Peyer's patch (tissue), 4 donors: ENCODE data around the gene CDC14B.

Experiments used
- CTCF ChIP-seq, 6 experiments: fragments of 450-650 bp in 4 of 6; fragments of 200-600 bp in 2 of 6; sonication (generic) in 1 of 6; IDR thresholded peaks; one replicate each; pipeline ENCODE4 v1.5.1; 2017 to 2019; ENCODE audit warnings: antibody characterized with exemption in 6 of 6, mild to moderate bottlenecking in 3 of 6, moderate library complexity in 1 of 6
- POLR2A ChIP-seq, 2 donors: fragments of 450-650 bp; IDR thresholded peaks; one replicate each; pipeline ENCODE4 v1.5.1; 2017; ENCODE audit warnings: antibody characterized with exemption in 2 of 2, mild to moderate bottlenecking in 2 of 2, moderate library complexity in 2 of 2

- TF ChIP-seq POLR2A (IDR thresholded peaks at IDR 0.05) (no peak), CTCF (IDR thresholded peaks at IDR 0.05) (no peak)
These were observed 23.0 kb downstream of the CDC14B start for GRCh38 chr9:96596601-96597111.
